NCI-H128 (cell line): ENCODE measurements around the gene FRS3.
A peak's percentile ranks its signal among the peaks of the same experiment; 100 is the strongest.

Experiments used
- DNase-seq: peaks from one replicate; lab custom pipeline; 2025; ENCODE audit not compliant: unreplicated experiment; lab: John Stamatoyannopoulos, UW

Gene FRS3

GRCh38 chr6:41791984-41792383, 12.3 kb upstream of the FRS3 start:
- DNase-seq: no peak

- DNase-seq: no peak
Measured at GRCh38 chr6:41791305-41791704, 11.6 kb upstream of the FRS3 start.

GRCh38 chr6:41790045-41790444, 10.3 kb upstream of the FRS3 start:
- DNase-seq: no peak

DNA sequence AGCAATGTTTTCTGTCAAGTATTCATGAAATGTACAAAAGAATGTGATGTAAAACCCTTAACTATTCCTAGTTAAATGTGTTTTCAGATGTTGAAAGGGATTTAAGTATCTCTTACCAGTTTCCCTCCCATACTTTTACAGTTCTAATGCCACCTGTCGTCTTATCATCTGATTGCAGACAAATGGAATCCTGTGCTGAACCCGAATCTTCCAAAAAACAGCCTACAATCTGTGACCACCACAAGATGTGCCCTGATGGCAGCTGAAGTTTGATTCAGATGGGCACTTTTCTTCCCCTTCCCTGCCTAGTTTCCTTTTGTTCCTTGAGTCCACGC, 9.7 kb upstream of the FRS3 start:
- no peak for DNase-seq

- peak; percentile 84 for DNase-seq
Measured at GRCh38 chr6:41787219-41787917, 7.7 kb upstream of the FRS3 start, which contains the start of gene TOMM6. Gene TOMM6 (plus strand): TSS chr6:41787694. CDS start chr6:41787698, 4 bp downstream.

- DNase-seq: peak; percentile 56
Measured at GRCh38 chr6:41786451-41787218, 6.9 kb upstream of the FRS3 start.

DNA sequence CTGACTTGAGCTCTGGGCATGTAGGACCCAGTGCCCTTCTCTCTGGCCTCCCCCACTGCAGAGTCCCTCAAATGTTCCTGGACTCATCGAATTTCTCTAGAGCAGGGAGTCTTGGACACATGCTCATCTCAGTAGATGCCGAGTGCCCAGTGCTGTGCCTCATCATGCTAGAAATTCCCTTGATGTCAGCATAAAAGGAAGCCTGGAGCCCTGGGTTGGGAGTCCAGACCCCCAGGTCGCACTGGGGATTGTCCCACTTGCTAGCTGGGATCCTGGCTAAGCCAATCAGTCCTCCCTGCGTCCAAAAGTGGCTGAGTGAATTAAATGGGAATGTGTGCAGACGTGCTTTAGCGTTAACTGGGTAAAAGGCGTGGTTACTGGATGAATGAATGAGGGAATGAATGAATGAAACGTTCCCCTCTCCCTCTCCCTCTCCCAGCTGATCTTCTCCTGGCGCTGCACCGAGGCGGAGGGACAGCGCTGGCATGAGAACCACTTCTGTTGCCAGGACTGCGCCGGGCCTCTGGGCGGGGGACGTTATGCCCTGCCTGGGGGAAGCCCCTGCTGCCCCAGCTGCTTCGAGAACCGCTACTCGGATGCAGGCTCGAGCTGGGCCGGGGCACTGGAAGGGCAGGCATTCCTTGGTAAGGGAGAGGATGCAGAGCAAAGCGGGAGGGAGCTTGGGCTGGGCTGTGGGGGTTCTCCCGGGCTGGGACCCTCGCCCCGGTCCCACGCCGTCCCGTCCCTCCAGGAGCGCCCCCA, 6.2 kb upstream of the FRS3 start:
- no peak for DNase-seq

- no peak for DNase-seq
Measured at GRCh38 chr6:41785254-41785653, 5.6 kb upstream of the FRS3 start.

- DNase-seq: no peak
Measured at GRCh38 chr6:41784581-41785171, 5.0 kb upstream of the FRS3 start.

GRCh38 chr6:41783106-41783780, 3.5 kb upstream of the FRS3 start:
- no peak for DNase-seq

GRCh38 chr6:41781366-41781730, 1.6 kb upstream of the FRS3 start:
- DNase-seq: no peak

GRCh38 chr6:41780551-41781365, 1.1 kb upstream of the FRS3 start, which contains the start of gene PRICKLE4:
Gene PRICKLE4 (plus strand): TSS chr6:41780782. CDS start chr6:41783474, 2,692 bp downstream.
- DNase-seq: no peak

DNA sequence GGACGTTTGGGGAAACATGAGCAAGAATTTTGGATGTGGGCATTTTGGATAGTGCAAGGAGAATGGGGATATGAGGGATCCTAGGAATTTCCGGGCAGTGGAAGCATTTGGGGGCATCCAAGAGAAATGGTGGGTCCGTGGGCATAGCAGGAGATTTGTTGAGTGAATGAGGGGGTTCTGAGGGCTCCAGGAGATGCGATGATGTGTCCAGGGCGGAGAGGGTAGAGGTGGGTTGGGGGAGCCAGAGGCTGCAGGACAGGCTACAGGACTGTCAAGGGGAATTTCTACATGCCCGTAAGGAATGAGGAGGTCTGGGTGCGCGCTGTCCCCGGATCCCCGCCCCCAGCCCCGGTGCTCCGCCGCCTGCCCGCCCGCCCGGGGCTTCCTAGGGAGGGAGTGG, 364 bp downstream of the FRS3 start:
- no peak for DNase-seq

DNA sequence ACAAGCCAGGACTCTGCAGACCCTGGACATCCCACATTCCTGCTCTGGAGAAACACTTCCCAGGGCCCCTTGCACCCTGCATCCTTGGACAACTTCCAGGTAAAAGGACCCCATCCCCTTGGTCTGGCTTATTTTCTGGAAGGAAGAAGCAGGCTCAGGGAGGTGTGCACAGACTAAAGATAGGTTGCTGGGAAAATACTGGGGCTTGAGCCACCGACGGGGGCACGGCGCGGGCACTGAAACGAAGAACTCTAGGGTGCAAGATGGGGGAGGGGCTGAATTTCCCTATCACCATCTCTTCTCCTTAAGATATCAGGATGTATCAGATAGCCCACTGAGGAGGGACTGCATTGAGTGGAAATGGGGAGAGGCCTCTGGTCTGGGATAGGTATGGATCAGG, 805 bp downstream of the FRS3 start:
- DNase-seq: no peak

- DNase-seq: no peak
Measured at GRCh38 chr6:41777551-41778285, 2.0 kb downstream of the FRS3 start.

DNA sequence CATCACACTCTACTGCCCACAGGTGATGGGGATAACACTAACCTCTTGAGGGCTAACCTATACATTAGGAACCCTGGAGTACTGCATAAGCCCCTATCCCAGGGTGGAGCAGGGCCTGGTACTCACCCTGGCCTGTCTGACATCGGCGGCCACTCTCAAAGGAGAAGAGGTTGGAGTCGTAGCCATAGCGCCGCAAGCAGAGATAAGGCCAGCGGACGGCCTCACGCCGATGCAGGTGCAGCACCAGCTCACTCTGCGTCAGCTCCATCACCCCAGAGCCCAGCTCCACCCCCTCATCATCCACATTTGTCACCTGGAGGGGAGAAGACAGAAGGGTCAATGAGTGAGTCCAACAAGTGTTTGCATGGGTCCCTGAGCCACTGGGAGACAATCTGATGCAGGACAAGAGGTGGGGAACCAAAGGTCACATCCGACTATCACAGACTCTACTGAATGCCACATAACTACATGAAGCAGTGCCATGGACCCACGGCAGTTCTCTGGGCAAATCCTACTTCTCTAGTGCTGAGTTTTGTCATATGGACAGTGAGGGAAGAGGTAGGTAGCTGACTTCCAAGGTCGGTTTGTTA, 4.3 kb downstream of the FRS3 start:
- no peak for DNase-seq

GRCh38 chr6:41774841-41775240, 4.9 kb downstream of the FRS3 start:
- DNase-seq: no peak

- no peak for DNase-seq
Measured at GRCh38 chr6:41771058-41771983, 8.4 kb downstream of the FRS3 start.
